ENCODE data around the gene SEMA4B. TPM values are rescaled to one million over a fixed set of nuclear protein-coding genes. Genes with fewer than 3 reads are reported as not detected.

The SEMA4B gene
- total RNA-seq, 1 donor from 2014 or later = 23.7 TPM

GRCh38 chr15:90225047-90225446 is 23.9 kb downstream of the SEMA4B start:
- no peak for DNase-seq (ENCODE audit: low spot score)
- no peak for ATAC-seq

GRCh38 chr15:90225504-90226234 is 24.5 kb downstream of the SEMA4B start:
- ATAC-seq = no peak

DNA sequence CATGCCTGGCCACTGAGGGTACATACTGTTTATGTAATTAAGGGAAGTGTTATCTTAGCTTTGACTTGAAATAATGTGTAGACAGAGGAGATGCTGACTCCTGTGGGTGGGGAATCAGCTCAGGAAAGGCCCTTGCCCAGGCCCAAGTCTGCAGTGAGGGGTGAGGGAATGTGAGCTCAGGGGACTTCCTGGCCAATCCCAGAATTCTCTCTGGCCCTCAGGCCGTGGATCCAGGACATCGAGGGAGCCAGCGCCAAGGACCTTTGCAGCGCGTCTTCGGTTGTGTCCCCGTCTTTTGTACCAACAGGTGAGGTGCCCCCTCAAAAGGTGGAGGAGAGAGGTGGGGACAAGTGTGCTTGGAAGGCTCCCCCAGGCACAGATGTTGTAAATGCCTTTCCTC is 26.2 kb downstream of the SEMA4B start:
- ATAC-seq (no peak), DNase-seq (ENCODE audit: low spot score) (no peak)

More at GRCh38 chr15:90225504-90226234, 24.5 kb downstream of the SEMA4B start:
- DNase-seq (ENCODE audit: low spot score) = no peak

- ATAC-seq = no peak
- DNase-seq (ENCODE audit: low spot score) = no peak
These were observed 27.0 kb downstream of the SEMA4B start for GRCh38 chr15:90227816-90228772.

- no peak for ATAC-seq
- no peak for DNase-seq (ENCODE audit: low spot score)
These were observed 27.8 kb downstream of the SEMA4B start for GRCh38 chr15:90228960-90229359.

DNA sequence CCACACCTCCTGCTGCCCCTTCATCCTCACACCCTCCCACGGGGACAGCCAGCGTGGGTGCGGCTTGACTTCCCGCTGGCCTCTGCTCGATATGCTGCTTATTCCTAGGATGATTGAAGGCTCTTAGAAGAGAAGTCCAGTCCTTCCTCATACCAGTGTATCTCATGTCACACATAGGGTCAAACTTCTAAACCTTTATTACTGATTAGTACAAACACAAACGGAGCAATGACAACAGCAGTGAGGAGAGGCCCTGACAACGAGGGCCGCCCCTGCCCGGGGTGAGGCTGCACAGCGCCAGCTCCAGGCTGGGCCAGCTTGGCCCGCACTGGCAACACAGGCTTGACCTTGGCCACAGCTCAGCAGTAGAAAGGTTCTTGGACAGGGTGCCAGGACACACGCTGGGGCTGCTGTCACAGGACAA is 29.0 kb downstream of the SEMA4B start:
- ATAC-seq (peak; percentile 56), DNase-seq (ENCODE audit: low spot score) (peak; percentile 89)

DNA sequence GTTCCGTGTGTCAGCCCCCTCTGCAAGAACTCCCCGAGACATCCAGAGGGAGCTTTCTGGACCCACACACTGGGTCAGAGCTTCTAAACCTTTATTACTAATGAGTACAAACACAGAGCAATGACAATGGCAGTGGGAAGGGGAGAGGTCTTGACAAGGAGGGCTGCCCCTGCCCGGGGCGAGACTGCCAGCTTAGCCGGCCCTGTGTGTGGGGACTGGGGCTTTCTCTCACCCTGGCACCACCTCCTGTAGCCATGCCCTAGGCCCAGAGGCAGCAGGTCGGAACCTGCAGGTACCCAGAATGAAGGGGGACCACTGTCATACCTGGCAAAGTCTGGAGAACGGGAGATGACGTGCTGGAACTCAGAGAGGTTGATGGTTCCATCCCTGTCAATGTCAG is 29.5 kb downstream of the SEMA4B start:
- ATAC-seq (no peak), DNase-seq (ENCODE audit: low spot score) (no peak)

DNA sequence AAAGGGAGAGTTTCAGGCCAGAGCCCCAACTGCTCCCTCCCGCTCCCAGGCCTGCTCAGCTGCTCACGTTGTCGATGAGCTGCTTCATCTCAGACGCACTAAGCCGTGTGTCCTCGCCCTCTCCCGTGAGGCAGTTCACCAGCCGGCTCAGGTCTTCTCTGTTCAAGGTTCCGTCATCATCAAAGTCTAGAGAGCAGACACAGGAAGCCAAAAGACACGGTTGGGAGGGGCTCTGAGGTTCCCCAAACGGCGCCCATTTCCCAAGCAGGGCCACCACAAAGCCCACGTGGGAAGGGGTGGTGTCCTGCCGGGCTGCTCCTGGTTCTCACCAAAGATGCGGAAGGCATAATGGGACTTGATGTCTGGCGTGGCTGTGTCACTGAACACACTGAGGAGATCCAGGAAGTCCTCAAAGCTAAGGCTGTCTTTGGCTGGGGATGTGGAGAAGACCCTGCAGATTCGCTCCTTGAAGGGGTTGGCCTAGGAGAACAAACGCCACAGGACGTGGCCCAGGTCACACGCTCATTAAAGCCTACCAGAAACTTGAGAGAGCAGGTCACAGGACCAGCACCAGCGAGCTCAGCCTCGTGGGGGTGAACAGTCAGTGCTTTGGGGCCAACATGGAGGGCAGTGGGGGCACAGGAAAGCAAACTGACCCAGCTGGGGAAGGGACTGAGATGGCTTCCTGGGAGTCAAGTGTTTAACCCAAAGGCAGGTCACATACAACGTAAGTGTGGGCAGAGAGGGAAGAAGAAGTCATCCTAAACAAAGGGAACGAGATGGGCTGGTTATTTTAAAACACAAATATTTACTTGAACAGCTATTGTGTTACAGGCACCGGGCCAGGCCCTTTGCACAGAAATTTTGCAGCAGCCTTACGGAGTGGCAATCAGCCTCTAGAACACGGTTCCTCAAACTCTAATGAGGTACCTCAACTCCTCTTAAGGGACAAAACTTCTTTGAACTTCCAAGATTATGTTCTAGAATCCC is 30.2 kb downstream of the SEMA4B start:
- no peak for DNase-seq (ENCODE audit: low spot score)

GRCh38 chr15:90232196-90232595 is 31.1 kb downstream of the SEMA4B start:
- no peak for DNase-seq (ENCODE audit: low spot score)
- no peak for ATAC-seq

More for the DNA sequence above, 30.2 kb downstream of the SEMA4B start:
- ATAC-seq = no peak

GRCh38 chr15:90232941-90233386 is 31.8 kb downstream of the SEMA4B start:
- DNase-seq (ENCODE audit: low spot score) = no peak
- no peak for ATAC-seq

GRCh38 chr15:90233387-90234095 is 32.4 kb downstream of the SEMA4B start, which contains the start of gene CIB1:
Gene CIB1 (minus strand): TSS chr15:90233941. CDS start chr15:90233885, 56 bp downstream.
- ATAC-seq = peak; percentile 85

GRCh38 chr15:90234096-90234988 is 33.2 kb downstream of the SEMA4B start, which contains the start of gene GDPGP1:
Gene GDPGP1 (plus strand): TSS chr15:90234209. CDS start chr15:90240909, 6,700 bp downstream.
- ATAC-seq = no peak
- DNase-seq (ENCODE audit: low spot score) = no peak

More at GRCh38 chr15:90233387-90234095, 32.4 kb downstream of the SEMA4B start, which contains the start of gene CIB1:
- DNase-seq (ENCODE audit: low spot score) = peak; percentile 99

- no peak for ATAC-seq
- no peak for DNase-seq (ENCODE audit: low spot score)
These were observed 38.2 kb downstream of the SEMA4B start for GRCh38 chr15:90239371-90239770.

DNA sequence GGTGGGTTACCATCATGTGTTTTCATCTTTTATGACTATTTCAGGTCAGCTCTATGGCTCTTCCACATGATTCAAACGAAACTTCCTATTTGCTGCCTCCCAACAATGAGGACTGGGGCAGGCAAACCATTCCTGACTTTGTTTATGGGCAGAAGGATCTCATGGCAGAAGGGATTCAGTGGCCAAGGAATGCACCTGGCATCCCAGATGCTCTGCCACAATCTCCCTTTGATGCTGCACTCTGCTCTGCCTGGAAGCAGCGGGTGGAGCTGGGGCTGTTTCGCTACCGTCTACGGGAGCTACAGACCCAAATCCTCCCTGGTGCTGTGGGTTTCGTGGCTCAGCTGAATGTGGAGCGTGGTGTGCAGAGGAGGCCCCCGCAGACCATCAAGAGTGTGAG is 39.7 kb downstream of the SEMA4B start:
- ATAC-seq = no peak
- no peak for DNase-seq (ENCODE audit: low spot score)

GRCh38 chr15:90241343-90242192 is 40.4 kb downstream of the SEMA4B start:
- no peak for DNase-seq (ENCODE audit: low spot score)
- peak; percentile 42 for ATAC-seq

DNA sequence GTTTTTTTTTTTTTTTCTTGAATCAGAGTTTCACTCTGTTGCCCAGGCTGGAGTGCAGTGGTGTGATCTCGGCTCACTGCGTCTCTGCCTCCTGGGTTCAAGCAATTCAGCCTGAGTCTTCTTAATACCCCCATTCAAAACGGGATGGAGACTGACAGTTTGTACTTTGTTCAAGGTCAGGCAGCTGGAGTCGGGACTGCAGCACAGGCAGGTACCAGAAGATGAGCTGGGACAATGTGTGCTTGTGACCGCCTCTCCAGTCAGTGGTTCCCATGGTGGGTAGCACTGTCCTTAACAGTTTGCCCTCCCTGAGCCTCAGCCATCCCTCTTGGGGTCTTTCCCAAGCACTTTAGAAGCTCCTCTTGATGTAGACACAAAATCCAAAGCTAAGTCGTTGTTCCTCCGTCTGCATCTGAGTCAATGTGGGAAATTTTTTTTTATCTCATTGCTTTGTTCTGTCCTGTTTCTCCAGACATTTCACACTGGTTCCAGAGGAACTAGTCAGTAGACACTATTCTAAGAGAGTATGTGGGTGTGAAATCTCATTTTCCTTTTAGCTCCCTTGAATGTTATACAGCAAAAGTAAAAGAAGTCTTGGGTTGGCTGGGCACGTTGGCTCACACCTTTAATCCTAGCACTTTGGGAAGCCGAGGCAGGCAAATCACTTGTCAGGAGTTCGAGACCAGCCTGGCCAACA is 43.0 kb downstream of the SEMA4B start:
- DNase-seq (ENCODE audit: low spot score) (no peak), ATAC-seq (no peak)

DNA sequence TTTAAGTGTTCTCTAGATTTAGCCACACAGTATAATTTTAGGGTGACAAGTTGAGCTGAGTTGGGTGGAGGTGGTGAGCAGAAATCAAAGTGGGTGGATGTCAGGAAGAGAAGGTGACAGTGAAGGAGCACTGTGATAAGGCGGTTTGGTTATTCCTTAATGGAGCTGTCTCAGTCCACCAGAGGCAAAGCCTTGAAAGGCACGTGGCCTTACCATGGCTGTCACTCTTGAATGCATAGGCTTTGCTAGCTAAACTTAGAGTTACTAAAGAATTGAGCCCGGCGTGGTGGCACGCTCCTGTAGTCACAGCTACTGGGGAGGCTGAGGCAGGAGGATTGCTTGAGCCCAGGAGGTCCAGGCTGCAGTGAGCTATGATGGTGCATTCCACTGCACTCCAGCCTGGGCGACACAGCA is 47.7 kb downstream of the SEMA4B start:
- DNase-seq (ENCODE audit: low spot score) = no peak
- ATAC-seq = no peak

Data from left lobe of liver (tissue), 2 donors.